Endothelial cell (in vitro differentiated cells): ENCODE measurements around the gene FLRT2. TPM values are rescaled to one million over a fixed set of nuclear protein-coding genes. Genes with fewer than 3 reads are reported as not detected.

Experiments
- DNase-seq: peaks from one replicate; pipeline ENCODE4 v3.0.0; 2021; ENCODE audit warnings: low spot score
- H3K27ac Mint-ChIP-seq: one replicate; pipeline ENCODE4 v1.8.0; 2021; ENCODE audit warnings: mixed read lengths, inconsistent platforms; ENCODE audit not compliant: unreplicated experiment
- H3K27me3 Mint-ChIP-seq: one replicate; pipeline ENCODE4 v1.8.0; 2021; ENCODE audit warnings: mild to moderate bottlenecking, moderate library complexity, mixed read lengths, inconsistent platforms; ENCODE audit not compliant: unreplicated experiment
- H3K36me3 Mint-ChIP-seq: one replicate; pipeline ENCODE4 v1.8.0; 2021; ENCODE audit warnings: mild to moderate bottlenecking, low read depth, mixed read lengths, inconsistent platforms; ENCODE audit not compliant: unreplicated experiment
- H3K4me1 Mint-ChIP-seq: one replicate; pipeline ENCODE4 v1.8.0; 2021; ENCODE audit warnings: mild to moderate bottlenecking, mixed read lengths, inconsistent platforms; ENCODE audit not compliant: unreplicated experiment
- H3K4me3 Mint-ChIP-seq: one replicate; pipeline ENCODE4 v1.8.0; 2021; ENCODE audit warnings: mild to moderate bottlenecking, mixed read lengths, inconsistent platforms; ENCODE audit not compliant: unreplicated experiment
- H3K9me3 Mint-ChIP-seq: one replicate; pipeline ENCODE4 v1.8.0; 2021; ENCODE audit warnings: mixed read lengths, inconsistent platforms; ENCODE audit not compliant: unreplicated experiment
- total RNA-seq: library from RNA; stranded (reverse); fragmentation: NEBNext Ultra II Directional; extraction: Animal tissue kit (Norgen Biotek cat#: 25700); gene quantifications from one replicate; pipeline ENCODE4 v1.2.1, GENCODE V29; 2021; ENCODE audit not compliant: unreplicated experiment
- TF ChIP-seq, protein P1 (sequence below): fragments of 200-600 bp; sonication (generic); IDR thresholded peaks from one replicate; pipeline ENCODE4 v1.5.0; 2021; ENCODE audit warnings: antibody characterized with exemption; ENCODE audit not compliant: unreplicated experiment

FLRT2 gene
- total RNA-seq, 1 donor from 2014 or later: 7.8 TPM

DNA sequence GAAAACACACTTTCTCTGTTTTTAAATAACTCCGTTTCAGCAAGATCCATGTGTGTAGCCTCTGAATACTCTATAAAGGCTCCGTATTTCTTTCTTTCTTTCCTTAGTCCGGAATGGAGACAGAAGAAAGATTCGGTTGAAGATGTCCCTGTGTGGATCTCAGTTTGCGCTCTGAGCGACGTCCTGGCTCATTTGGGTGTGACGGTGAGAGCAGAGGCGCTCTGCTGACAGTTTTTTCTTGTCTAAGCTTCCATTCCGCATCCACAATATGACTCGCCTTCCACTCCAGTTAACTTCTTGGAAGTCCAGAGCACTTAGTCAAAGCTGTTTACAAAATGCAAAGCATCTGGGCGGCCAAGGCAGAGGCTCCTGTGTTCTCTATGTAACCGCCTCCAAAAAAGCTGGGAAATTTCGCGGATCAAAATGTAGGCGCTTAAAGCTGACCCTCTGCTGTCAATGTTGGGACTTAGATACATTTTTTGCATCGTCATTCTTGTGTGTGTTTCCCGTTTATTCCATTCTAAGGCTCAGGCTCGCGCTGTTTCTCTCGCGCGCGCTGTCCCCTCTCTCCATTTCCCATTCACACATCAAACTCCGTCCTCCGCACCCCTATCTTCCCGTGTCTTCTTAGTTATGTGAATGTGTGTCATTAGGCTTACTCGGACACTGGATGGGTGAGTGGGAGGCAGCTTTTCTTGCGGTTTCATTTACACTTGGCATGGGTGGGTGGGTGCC lies 880 bp upstream of the FLRT2 start:
- no peak for DNase-seq
- Mint-ChIP-seq H3K4me3 (peak overlapping the region; percentile 94), H3K4me1 (peaks cover 43% of the 10 kb centered on the region), H3K27me3 (peaks cover 18% of the 10 kb centered on the region), H3K9me3 (no peaks in the 10 kb centered on the region), H3K36me3 (no peaks in the 10 kb centered on the region), H3K27ac (no peak overlapping the region)
- TF ChIP-seq, protein P1, sequence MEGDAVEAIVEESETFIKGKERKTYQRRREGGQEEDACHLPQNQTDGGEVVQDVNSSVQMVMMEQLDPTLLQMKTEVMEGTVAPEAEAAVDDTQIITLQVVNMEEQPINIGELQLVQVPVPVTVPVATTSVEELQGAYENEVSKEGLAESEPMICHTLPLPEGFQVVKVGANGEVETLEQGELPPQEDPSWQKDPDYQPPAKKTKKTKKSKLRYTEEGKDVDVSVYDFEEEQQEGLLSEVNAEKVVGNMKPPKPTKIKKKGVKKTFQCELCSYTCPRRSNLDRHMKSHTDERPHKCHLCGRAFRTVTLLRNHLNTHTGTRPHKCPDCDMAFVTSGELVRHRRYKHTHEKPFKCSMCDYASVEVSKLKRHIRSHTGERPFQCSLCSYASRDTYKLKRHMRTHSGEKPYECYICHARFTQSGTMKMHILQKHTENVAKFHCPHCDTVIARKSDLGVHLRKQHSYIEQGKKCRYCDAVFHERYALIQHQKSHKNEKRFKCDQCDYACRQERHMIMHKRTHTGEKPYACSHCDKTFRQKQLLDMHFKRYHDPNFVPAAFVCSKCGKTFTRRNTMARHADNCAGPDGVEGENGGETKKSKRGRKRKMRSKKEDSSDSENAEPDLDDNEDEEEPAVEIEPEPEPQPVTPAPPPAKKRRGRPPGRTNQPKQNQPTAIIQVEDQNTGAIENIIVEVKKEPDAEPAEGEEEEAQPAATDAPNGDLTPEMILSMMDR: no peak

DNA sequence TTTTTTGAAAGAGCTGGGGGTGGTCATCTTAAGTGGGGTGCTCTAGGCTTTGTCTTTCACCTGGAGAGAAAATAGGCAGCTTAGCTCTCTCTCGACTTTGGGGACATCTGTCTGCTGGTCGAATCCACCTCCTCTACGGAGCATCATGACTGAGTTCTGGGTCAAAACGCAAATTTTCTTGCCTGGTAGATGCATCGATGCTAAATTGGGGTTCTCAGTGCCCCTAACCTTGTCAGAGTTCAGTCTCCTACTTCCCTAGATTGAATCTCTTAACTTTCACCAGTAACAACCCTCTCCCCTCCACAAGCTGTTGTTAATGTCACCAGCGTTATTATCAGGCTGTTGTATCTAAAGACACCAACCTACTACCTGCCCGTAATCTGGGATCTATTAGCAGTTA lies 682 bp downstream of the FLRT2 start:
- TF ChIP-seq, protein P1: no peak
- peaks cover 28% of the 10 kb centered on the region for H3K27me3 Mint-ChIP-seq
- H3K9me3 Mint-ChIP-seq: no peaks in the 10 kb centered on the region
- peaks cover 44% of the 10 kb centered on the region for H3K4me1 Mint-ChIP-seq
- no peak for DNase-seq
- peak overlapping the region; percentile 94 for H3K4me3 Mint-ChIP-seq
- no peak overlapping the region for H3K27ac Mint-ChIP-seq
- no peaks in the 10 kb centered on the region for H3K36me3 Mint-ChIP-seq

DNA sequence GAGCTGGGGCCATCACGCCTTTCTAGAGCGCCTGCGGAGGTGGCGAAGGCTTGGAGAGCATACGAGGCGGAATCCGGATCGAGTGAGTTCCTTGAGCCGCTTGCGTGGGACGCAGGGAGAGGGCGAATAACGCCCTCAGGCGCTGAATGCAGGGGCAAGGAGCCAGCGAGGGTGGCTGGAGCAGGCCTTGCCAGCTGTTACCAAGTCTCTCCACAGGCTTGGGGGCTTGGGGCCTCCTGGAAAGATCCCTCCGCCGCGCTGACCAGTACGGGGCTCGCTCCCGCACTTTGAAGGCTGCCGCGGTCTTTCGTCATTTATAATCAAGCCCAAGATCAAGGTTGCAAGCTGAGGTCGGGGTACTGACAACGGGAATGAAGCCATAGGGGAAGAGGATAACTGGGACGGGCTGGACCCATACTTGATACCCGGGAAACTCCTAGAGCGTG lies 1.2 kb downstream of the FLRT2 start:
- TF ChIP-seq, protein P1: no peak
- Mint-ChIP-seq H3K9me3 (no peaks in the 10 kb centered on the region), H3K36me3 (no peaks in the 10 kb centered on the region), H3K27ac (no peak overlapping the region), H3K27me3 (peaks cover 28% of the 10 kb centered on the region), H3K4me1 (peaks cover 44% of the 10 kb centered on the region), H3K4me3 (peak overlapping the region; percentile 94)
- DNase-seq: peak; percentile 47

DNA sequence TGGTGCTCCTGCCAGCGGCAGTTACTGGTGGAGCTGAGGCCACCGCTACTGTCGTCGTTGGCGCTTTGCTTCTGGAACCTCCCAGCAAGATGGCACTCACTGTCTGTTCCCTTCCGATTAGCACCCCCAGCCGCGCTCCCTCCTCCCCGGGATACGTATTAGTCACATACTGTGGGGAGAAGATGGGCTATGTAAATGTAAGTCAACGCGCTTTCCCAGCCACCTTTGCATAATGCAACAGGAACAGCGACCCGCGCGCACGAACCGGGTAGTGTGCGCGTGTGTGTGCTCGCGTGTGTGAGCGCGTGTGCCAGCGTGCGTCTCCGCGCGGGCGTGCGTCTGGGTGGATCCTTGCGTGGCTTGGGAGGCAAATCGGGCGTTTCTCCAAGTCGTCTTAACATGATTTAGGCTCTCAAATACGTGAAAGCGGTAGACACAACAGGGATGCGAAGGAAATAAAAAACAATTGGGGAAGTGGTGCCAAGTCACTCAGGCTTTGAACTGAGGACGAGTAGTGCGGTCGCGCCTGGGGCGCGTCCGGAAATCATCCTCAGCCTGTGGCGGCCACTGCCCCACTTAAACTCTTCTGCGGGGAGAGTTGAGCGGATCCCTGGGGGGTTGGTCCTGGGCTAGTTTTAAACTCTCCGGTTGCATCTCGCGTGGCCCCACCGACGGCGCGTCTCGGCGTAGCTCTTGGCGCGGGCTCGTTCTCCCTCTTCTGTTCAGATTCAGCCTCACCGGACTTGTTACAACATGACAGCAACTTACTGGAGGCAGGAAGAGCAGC lies 1.8 kb downstream of the FLRT2 start:
- peak; percentile 40 for DNase-seq
- H3K36me3 Mint-ChIP-seq: no peaks in the 10 kb centered on the region
- peak overlapping the region; percentile 9 for H3K27ac Mint-ChIP-seq
- H3K4me1 Mint-ChIP-seq: peaks cover 44% of the 10 kb centered on the region
- H3K4me3 Mint-ChIP-seq: peak overlapping the region; percentile 94
- H3K9me3 Mint-ChIP-seq: no peaks in the 10 kb centered on the region
- peaks cover 28% of the 10 kb centered on the region for H3K27me3 Mint-ChIP-seq
- TF ChIP-seq, protein P1: peak; percentile 9
